Endothelial cell of umbilical vein (primary cell): ENCODE data around the gene PTOV1. TPM values are rescaled to one million over a fixed set of nuclear protein-coding genes. Genes with fewer than 3 reads are reported as not detected.

Source experiments
- BruUV-seq: library from RNA; stranded (reverse); fragments of 400-500 nt; replicated peaks from 2 replicates; lab custom pipeline; 2021; lab: Mats Ljungman, UMichigan
- CTCF ChIA-PET: fragments of 300-600, 350-600 bp; sonication (Branson Sonifier 250); formaldehyde crosslinking; loops from one replicate; lab custom pipeline; 2021; ENCODE audit warnings: antibody characterized with exemption, inconsistent platforms; lab: Charles Lee
- POLR2A ChIA-PET: fragments of 300-600, 350-600 bp; sonication (Branson Sonifier 250); formaldehyde crosslinking; loops from one replicate; lab custom pipeline; 2021; ENCODE audit warnings: antibody characterized with exemption, inconsistent platforms; lab: Charles Lee
- DNase-seq: peaks from one replicate; pipeline ENCODE4 v3.0.0-alpha.2; 2011; ENCODE audit warnings: low read depth, low spot score
- FAIRE-seq: peaks from 2 replicates; lab custom pipeline; 2011; peaks lifted over from hg19 to GRCh38; lab: Jason Lieb, UNC
- H2AFZ ChIP-seq: 2 replicates; pipeline ENCODE4 v1.6.0; 2012; ENCODE audit warnings: low read depth, low read length, control low read depth, inconsistent platforms
- H3K27ac ChIP-seq: 2 replicates; pipeline ENCODE4 v1.5.1; 2011; ENCODE audit warnings: low read depth, mild to moderate bottlenecking, control low read depth, low read length, moderate library complexity; ENCODE audit not compliant: insufficient read depth
- H3K27me3 ChIP-seq, 2 experiments: 2 replicates each; pipeline versions ENCODE4 v1.6.0 to v1.6.1; 2011; ENCODE audit warnings: low read length in 2 of 2, mixed read lengths in 1 of 2; ENCODE audit not compliant: control insufficient read depth in 2 of 2, insufficient read depth in 2 of 2
- H3K36me3 ChIP-seq, 2 experiments: 2 replicates in 1 of 2; 3 replicates in 1 of 2; pipeline ENCODE4 v1.5.1; 2011; ENCODE audit warnings: low read length in 2 of 2, mild to moderate bottlenecking in 1 of 2, moderate library complexity in 1 of 2; ENCODE audit not compliant: control insufficient read depth in 2 of 2, insufficient read depth in 2 of 2; ENCODE audit errors: extremely low read depth in 1 of 2
- H3K4me1 ChIP-seq: 3 replicates; pipeline ENCODE4 v1.5.1; 2011; ENCODE audit warnings: mild to moderate bottlenecking, low read length; ENCODE audit not compliant: control insufficient read depth, insufficient read depth; ENCODE audit errors: extremely low read depth
- H3K4me2 ChIP-seq: 2 replicates; pipeline ENCODE4 v1.6.1; 2011; ENCODE audit warnings: low read length, control low read depth, mixed read lengths; ENCODE audit not compliant: insufficient read depth
- H3K4me3 ChIP-seq, 3 experiments: fragments of 200-600 bp in 1 of 3; sonication (generic), shearing (Covaris generic) in 1 of 3; replicated peaks in 1 of 3; 2 replicates each; pipeline ENCODE4 v1.5.1; 2011 to 2016; ENCODE audit warnings: control low read depth in 3 of 3, low read length in 3 of 3, mild to moderate bottlenecking in 2 of 3, inconsistent platforms in 1 of 3, low read depth in 1 of 3, moderate library complexity in 1 of 3; ENCODE audit not compliant: insufficient read depth in 1 of 3
- H3K79me2 ChIP-seq: 2 replicates; pipeline ENCODE4 v1.6.0; 2012; ENCODE audit warnings: low read length, inconsistent platforms; ENCODE audit not compliant: control insufficient read depth, insufficient read depth
- H3K9ac ChIP-seq: replicated peaks from 2 replicates; pipeline ENCODE3; 2011; ENCODE audit warnings: low read length, control low read depth; ENCODE audit not compliant: insufficient read depth; ENCODE audit errors: extremely low read depth
- H3K9me1 ChIP-seq: replicated peaks from 3 replicates; pipeline ENCODE4 v1.6.0; 2011; ENCODE audit warnings: mild to moderate bottlenecking, low read length; ENCODE audit not compliant: control insufficient read depth, insufficient read depth; ENCODE audit errors: extremely low read depth
- H3K9me3 ChIP-seq: replicated peaks from 2 replicates; pipeline ENCODE4 v1.5.1; 2012; ENCODE audit warnings: low read length, inconsistent platforms; ENCODE audit not compliant: control insufficient read depth, insufficient read depth
- H4K20me1 ChIP-seq: replicated peaks from 2 replicates; pipeline ENCODE3; 2011; ENCODE audit warnings: mild to moderate bottlenecking, low read length; ENCODE audit not compliant: control insufficient read depth, insufficient read depth; ENCODE audit errors: extremely low read depth
- CTCF ChIP-seq, 2 donors: IDR thresholded peaks; 1 replicate in 1 of 2; 2 replicates in 1 of 2; pipeline ENCODE4 v1.5.1; 2011; ENCODE audit warnings: low read length in 2 of 2, mild to moderate bottlenecking in 2 of 2, moderate library complexity in 2 of 2, control low read depth in 1 of 2, inconsistent platforms in 1 of 2, low read depth in 1 of 2; ENCODE audit not compliant: insufficient read depth in 1 of 2; ENCODE audit errors: extremely low read depth in 1 of 2
- EZH2 ChIP-seq: IDR thresholded peaks from 2 replicates; pipeline ENCODE4 v1.6.1; 2012; ENCODE audit warnings: borderline replicate concordance, low read depth, mild to moderate bottlenecking, moderate library complexity, low read length, inconsistent platforms; ENCODE audit not compliant: severe bottlenecking
- FOS ChIP-seq: IDR thresholded peaks from 2 replicates; pipeline ENCODE4 v1.6.1; 2011; ENCODE audit warnings: mild to moderate bottlenecking, low read length, moderate library complexity, borderline replicate concordance; ENCODE audit not compliant: insufficient read depth
- GATA2 ChIP-seq: IDR thresholded peaks from 2 replicates; pipeline ENCODE4 v1.7.0; 2011; ENCODE audit warnings: low read depth, mild to moderate bottlenecking, moderate library complexity, mixed read lengths, low read length; ENCODE audit not compliant: insufficient read length, insufficient read depth
- JUN ChIP-seq: IDR thresholded peaks from 2 replicates; pipeline ENCODE4 v1.6.1; 2011; ENCODE audit warnings: borderline replicate concordance, low read depth; ENCODE audit not compliant: insufficient read length, insufficient read depth
- MAX ChIP-seq: IDR thresholded peaks from 2 replicates; pipeline ENCODE4 v1.6.1; 2011; ENCODE audit not compliant: insufficient read depth, insufficient read length
- MYC ChIP-seq: IDR thresholded peaks from one replicate; pipeline ENCODE4 v1.6.1; 2011; ENCODE audit warnings: mild to moderate bottlenecking, low read depth, low read length
- POLR2A ChIP-seq: IDR thresholded peaks from 2 replicates; pipeline ENCODE4 v1.6.1; 2012; ENCODE audit warnings: low read depth, mild to moderate bottlenecking, control low read depth, low read length
- POLR2AphosphoS5 ChIP-seq: IDR thresholded peaks from 2 replicates; pipeline ENCODE4 v1.6.1; 2012; ENCODE audit warnings: low read depth, mild to moderate bottlenecking, control low read depth, low read length, moderate library complexity; ENCODE audit not compliant: insufficient read depth
- dilution Hi-C: fragments of 300-500 bp; cut with MboI; formaldehyde crosslinking; loops from one replicate; pipeline ENCODE4 v1.15.0; 2019; ENCODE audit warnings: low sequenced_read_pairs; ENCODE audit not compliant: extremely low pct_ligation_motif_present
- intact Hi-C: fragments of 100-400 bp; cut with micrococcal nuclease; formaldehyde crosslinking; loops from one replicate; pipeline ENCODE4 v1.10.0; 2022
- polyA plus RNA-seq, 4 experiments: library from polyadenylated mRNA; depleted of rRNA in 3 of 4; stranded (reverse) in 3 of 4; unstranded in 1 of 4; fragments of >200 nt; gene quantifications; 2 replicates each; pipeline versions ENCODE4 v1.2.1 to v1.2.3, GENCODE V29; 2011 to 2012; ENCODE audit warnings: missing spikeins in 1 of 4
- total RNA-seq: library from RNA; stranded (reverse); gene quantifications from 2 replicates; pipeline ENCODE4 v1.2.3, GENCODE V29; 2021

Gene PTOV1
- total and polyA plus RNA-seq, 2 donors (not counting 3 experiments of a cell fraction or from before 2014, with no cell fraction given): 116 to 184 TPM

GRCh38 chr19:49873129-49873521 is 22.2 kb downstream of the PTOV1 start:
- Histone ChIP-seq H4K20me1 (no peaks in the 10 kb centered on the region), H3K79me2 (peaks cover 18% of the 10 kb centered on the region), H3K9me1 (no peaks in the 10 kb centered on the region), H3K4me2 (no peak overlapping the region), H3K4me3 (no peak overlapping the region), H2AFZ (no peak overlapping the region), H3K4me1 (peaks cover 18% of the 10 kb centered on the region), H3K27me3 (no peaks in the 10 kb centered on the region), H3K9me3 (no peaks in the 10 kb centered on the region), H3K27ac (no peak overlapping the region), H3K36me3 (peaks cover 0 to 9% of the 10 kb centered on the region in 2 experiments), H3K9ac (no peak overlapping the region)
- intact Hi-C loops (no loop called here), dilution Hi-C loops (no loop called here)
- FAIRE-seq: no peak
- no peak for DNase-seq
- no TSS peak for BruUV-seq
- no peak for TF ChIP-seq GATA2
- no peak for TF ChIP-seq MAX
- no peak for TF ChIP-seq JUN
- no peak for TF ChIP-seq CTCF (IDR thresholded peaks at IDR 0.05; ENCODE audit: extremely low read depth in 1 of 2, insufficient read depth in 1 of 2, low read depth in 1 of 2, low read length in 2 of 2)
- TF ChIP-seq POLR2A: no peak
- TF ChIP-seq EZH2: no peak
- TF ChIP-seq MYC: no peak
- TF ChIP-seq FOS: no peak
- TF ChIP-seq POLR2AphosphoS5: no peak
- POLR2A ChIA-PET: no interaction called here
- CTCF ChIA-PET: no interaction called here
